ENCODE measurements around the gene PAEP.

DNA sequence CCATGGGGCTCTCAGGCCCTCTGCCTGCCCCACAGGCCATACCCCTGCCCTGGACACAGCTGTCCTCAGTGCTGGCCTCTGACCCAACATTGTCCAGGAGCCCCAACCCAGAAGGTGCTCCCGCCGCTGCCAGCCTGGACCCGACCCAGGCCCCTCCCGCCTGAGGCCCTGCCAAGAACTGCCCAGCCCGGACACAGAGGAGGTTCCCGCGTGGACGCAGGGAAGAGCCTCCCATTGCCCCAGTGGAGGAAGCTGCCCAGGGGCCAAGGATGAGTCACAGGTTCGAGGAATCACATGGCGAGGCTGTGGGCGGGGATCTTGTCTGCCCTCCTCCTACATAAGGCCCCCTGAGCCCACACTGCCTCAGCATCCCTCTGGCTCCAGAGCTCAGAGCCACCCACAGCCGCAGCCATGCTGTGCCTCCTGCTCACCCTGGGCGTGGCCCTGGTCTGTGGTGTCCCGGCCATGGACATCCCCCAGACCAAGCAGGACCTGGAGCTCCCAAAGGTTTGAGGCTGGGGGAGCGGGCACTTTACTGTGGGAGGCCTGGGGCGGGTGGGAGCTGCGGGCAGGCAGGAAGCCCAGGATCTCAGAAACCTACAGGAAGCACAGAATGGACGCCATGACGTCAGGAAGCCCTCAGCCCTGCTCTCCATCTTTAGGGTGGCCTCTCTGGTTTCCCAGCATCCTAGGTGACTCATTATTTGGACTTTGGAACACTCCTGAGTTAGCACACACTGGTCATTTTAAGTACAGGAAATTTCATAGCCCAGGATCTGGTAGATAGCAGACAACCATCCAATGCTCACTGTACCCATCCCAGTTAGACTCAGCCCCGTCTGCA is at the start of gene PAEP:
- TF ChIP-seq POLR2AphosphoS5 (IDR thresholded peaks at IDR 0.05) (no peak), POLR2A (IDR thresholded peaks at IDR 0.05) (no peak)
- TF ChIP-seq, protein P1, sequence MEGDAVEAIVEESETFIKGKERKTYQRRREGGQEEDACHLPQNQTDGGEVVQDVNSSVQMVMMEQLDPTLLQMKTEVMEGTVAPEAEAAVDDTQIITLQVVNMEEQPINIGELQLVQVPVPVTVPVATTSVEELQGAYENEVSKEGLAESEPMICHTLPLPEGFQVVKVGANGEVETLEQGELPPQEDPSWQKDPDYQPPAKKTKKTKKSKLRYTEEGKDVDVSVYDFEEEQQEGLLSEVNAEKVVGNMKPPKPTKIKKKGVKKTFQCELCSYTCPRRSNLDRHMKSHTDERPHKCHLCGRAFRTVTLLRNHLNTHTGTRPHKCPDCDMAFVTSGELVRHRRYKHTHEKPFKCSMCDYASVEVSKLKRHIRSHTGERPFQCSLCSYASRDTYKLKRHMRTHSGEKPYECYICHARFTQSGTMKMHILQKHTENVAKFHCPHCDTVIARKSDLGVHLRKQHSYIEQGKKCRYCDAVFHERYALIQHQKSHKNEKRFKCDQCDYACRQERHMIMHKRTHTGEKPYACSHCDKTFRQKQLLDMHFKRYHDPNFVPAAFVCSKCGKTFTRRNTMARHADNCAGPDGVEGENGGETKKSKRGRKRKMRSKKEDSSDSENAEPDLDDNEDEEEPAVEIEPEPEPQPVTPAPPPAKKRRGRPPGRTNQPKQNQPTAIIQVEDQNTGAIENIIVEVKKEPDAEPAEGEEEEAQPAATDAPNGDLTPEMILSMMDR (IDR thresholded peaks at IDR 0.05), result no peak

Measured in prostate gland (tissue), 2 donors.